ENCODE measurements around the gene STYXL2. TPM values are rescaled to one million over a fixed set of nuclear protein-coding genes. Genes with fewer than 3 reads are reported as not detected.

The STYXL2 gene
- total and polyA plus RNA-seq, 4 donors: 2.0 to 7.6 (median 4.9) TPM

GRCh38 chr1:167137793-167138510 lies 44.1 kb downstream of the STYXL2 start:
- Histone ChIP-seq H3K27ac (ENCODE audit: low read depth in 1 of 2, low read length in 2 of 2) (no peak overlapping the region), H3K4me1 (ENCODE audit: control insufficient read depth in 1 of 2, insufficient read depth in 2 of 2, low read length in 2 of 2) (peaks cover 0 to 4% of the 10 kb centered on the region in 2 donors), H3K27me3 (ENCODE audit: control insufficient read depth in 1 of 2, insufficient read depth in 2 of 2, low read length in 1 of 2) (no peaks in the 10 kb centered on the region), H3K9me3 (ENCODE audit: control insufficient read depth, low read length) (no peaks in the 10 kb centered on the region), H3K4me3 (ENCODE audit: low read length in 2 of 2) (no peak overlapping the region), H3K36me3 (ENCODE audit: control insufficient read depth in 1 of 2, insufficient read depth in 2 of 2, low read length in 1 of 2) (no peaks in the 10 kb centered on the region)
- ATAC-seq (ENCODE audit: low FRiP score): no peak
- no peak for DNase-seq
- WGBS, 2 donors: 82 to 87% methylated on average over 3 of the region's 3 CpGs
- intact Hi-C loops (cut with DNase I): no loop called here

- H3K9me3 ChIP-seq (ENCODE audit: control insufficient read depth, low read length): no peaks in the 10 kb centered on the region
- DNase-seq (no peak), ATAC-seq (ENCODE audit: low FRiP score) (no peak)
- no peak overlapping the region for H3K4me3 ChIP-seq (ENCODE audit: low read length in 2 of 2)
- no peaks in the 10 kb centered on the region for H3K27me3 ChIP-seq (ENCODE audit: control insufficient read depth in 1 of 2, insufficient read depth in 2 of 2, low read length in 1 of 2)
- WGBS, 2 donors: 93% methylated on average over 1 of the region's 1 CpG
- peaks cover 0 to 4% of the 10 kb centered on the region in 2 donors for H3K4me1 ChIP-seq (ENCODE audit: control insufficient read depth in 1 of 2, insufficient read depth in 2 of 2, low read length in 2 of 2)
- H3K36me3 ChIP-seq (ENCODE audit: control insufficient read depth in 1 of 2, insufficient read depth in 2 of 2, low read length in 1 of 2): no peaks in the 10 kb centered on the region
- intact Hi-C loops (cut with DNase I): no loop called here
- no peak overlapping the region for H3K27ac ChIP-seq (ENCODE audit: low read depth in 1 of 2, low read length in 2 of 2)
These were observed 44.8 kb downstream of the STYXL2 start for GRCh38 chr1:167138703-167139102.

GRCh38 chr1:167141963-167142362 lies 48.1 kb downstream of the STYXL2 start:
- intact Hi-C loops (cut with DNase I): no loop called here
- Histone ChIP-seq H3K36me3 (ENCODE audit: control insufficient read depth in 1 of 2, insufficient read depth in 2 of 2, low read length in 1 of 2) (no peaks in the 10 kb centered on the region), H3K9me3 (ENCODE audit: control insufficient read depth, low read length) (no peaks in the 10 kb centered on the region), H3K4me1 (ENCODE audit: control insufficient read depth in 1 of 2, insufficient read depth in 2 of 2, low read length in 2 of 2) (peaks cover 0 to 3% of the 10 kb centered on the region in 2 donors), H3K4me3 (ENCODE audit: low read length in 2 of 2) (no peak overlapping the region), H3K27me3 (ENCODE audit: control insufficient read depth in 1 of 2, insufficient read depth in 2 of 2, low read length in 1 of 2) (no peaks in the 10 kb centered on the region), H3K27ac (ENCODE audit: low read depth in 1 of 2, low read length in 2 of 2) (no peak overlapping the region)
- no peak for DNase-seq
- no peak for ATAC-seq (ENCODE audit: low FRiP score)
- 91 to 93% methylated on average over 3 of the region's 3 CpGs for WGBS, 2 donors

Other genes with a start within 250 kb of the STYXL2 start
- gene TADA1, start 217.8 kb upstream of the STYXL2 start, total RNA-seq: 1 to 10 TPM; 7.0 to 9.4 TPM
- 1 to 10 TPM; 6.1 to 6.3 TPM for gene TADA1, start 217.8 kb upstream of the STYXL2 start, polyA plus RNA-seq
- gene ILDR2, start 118.5 kb upstream of the STYXL2 start, total RNA-seq: under 1 TPM; 0.42 to 0.66 TPM
- not detected for gene ILDR2, start 118.5 kb upstream of the STYXL2 start, polyA plus RNA-seq
- not detected for gene MAEL, start 104.8 kb upstream of the STYXL2 start, total RNA-seq
- under 1 TPM in 1 of 2 donors, not detected in 1; 0.28 TPM for gene MAEL, start 104.8 kb upstream of the STYXL2 start, polyA plus RNA-seq
- not detected for gene GPA33, start 3.7 kb upstream of the STYXL2 start, total RNA-seq
- gene GPA33, start 3.7 kb upstream of the STYXL2 start, polyA plus RNA-seq: 1 to 10 TPM in 1 of 2 donors, under 1 TPM in 1; 0.20 to 8.9 TPM
- gene POU2F1, start 126.8 kb downstream of the STYXL2 start, total RNA-seq: 10 to 100 TPM; 25.0 to 28.6 TPM
- gene POU2F1, start 126.8 kb downstream of the STYXL2 start, polyA plus RNA-seq: 1 to 10 TPM; 1.1 to 2.4 TPM

All from aorta (tissue), 5 donors.